Keratinocyte (primary cell): ENCODE measurements around the gene VTI1A.

Source experiments
- CTCF ChIP-seq, 3 experiments: IDR thresholded peaks in 1 of 3; conservative IDR thresholded peaks in 1 of 3; optimal IDR thresholded peaks in 1 of 3; 2 replicates in 2 of 3; 3 replicates in 1 of 3; pipeline versions ENCODE3 to v1.5.1; 2011; ENCODE audit warnings: low read length in 3 of 3, mild to moderate bottlenecking in 3 of 3, moderate library complexity in 2 of 3, control low read depth in 1 of 3, inconsistent platforms in 1 of 3; ENCODE audit not compliant: insufficient read depth in 2 of 3; ENCODE audit errors: extremely low read depth in 1 of 3
- EZH2 ChIP-seq: IDR thresholded peaks from one replicate; pipeline ENCODE4 v1.6.1; 2012; ENCODE audit warnings: inconsistent platforms, mild to moderate bottlenecking, low read length, moderate library complexity

- TF ChIP-seq EZH2 (no peak), CTCF (optimal IDR thresholded peaks at IDR 0.05 in 1 of 3, IDR thresholded peaks at IDR 0.05 in 1 of 3, conservative IDR thresholded peaks at IDR 0.05 in 1 of 3; ENCODE audit: extremely low read depth in 1 of 3, insufficient read depth in 2 of 3, low read length in 3 of 3) (no peak)
Measured at GRCh38 chr10:112532189-112532588, 85.2 kb downstream of the VTI1A start.
